AG04450 (cell line): ENCODE measurements around the gene ZDHHC12. TPM values are rescaled to one million over a fixed set of nuclear protein-coding genes. Genes with fewer than 3 reads are reported as not detected.

Experiments
- CTCF ChIA-PET: fragments of 300-600, 350-600 bp; formaldehyde crosslinking; extraction: SDS; loops from one replicate; lab custom pipeline; 2022; ENCODE audit warnings: antibody characterized with exemption, inconsistent platforms; lab: Charles Lee
- POLR2A ChIA-PET: fragments of 350-600 bp; formaldehyde crosslinking; extraction: SDS; loops from one replicate; lab custom pipeline; 2021; ENCODE audit warnings: antibody characterized with exemption, inconsistent platforms; lab: Yijun Ruan, JAX
- DNase-seq: peaks from one replicate; pipeline ENCODE4 v3.0.0-alpha.2; 2011; ENCODE audit warnings: low read depth, low spot score
- H3K27ac ChIP-seq: one replicate; pipeline ENCODE4 v1.5.1; 2012; ENCODE audit warnings: low read depth, low read length, control low read depth
- H3K27me3 ChIP-seq: one replicate; pipeline ENCODE4 v1.6.0; 2012; ENCODE audit warnings: low read length; ENCODE audit not compliant: control insufficient read depth, insufficient read depth
- H3K4me3 ChIP-seq: 2 replicates; pipeline ENCODE4 v1.5.1; 2011; ENCODE audit warnings: mild to moderate bottlenecking, low read depth, low read length, control low read depth
- H3K9me3 ChIP-seq: 2 replicates; pipeline ENCODE4 v1.5.1; 2012; ENCODE audit warnings: low read length; ENCODE audit not compliant: control insufficient read depth, insufficient read depth
- CTCF ChIP-seq: IDR thresholded peaks from 2 replicates; pipeline ENCODE4 v1.5.1; 2011; ENCODE audit warnings: low read depth, low read length, control low read depth, inconsistent platforms
- polyA plus RNA-seq: library from polyadenylated mRNA; depleted of rRNA; stranded (reverse); fragments of >200 nt; gene quantifications from 2 replicates; pipeline ENCODE4 v1.2.3, GENCODE V29; 2011

ZDHHC12 gene
- polyA plus RNA-seq, 1 experiment, result 23.2 TPM

DNA sequence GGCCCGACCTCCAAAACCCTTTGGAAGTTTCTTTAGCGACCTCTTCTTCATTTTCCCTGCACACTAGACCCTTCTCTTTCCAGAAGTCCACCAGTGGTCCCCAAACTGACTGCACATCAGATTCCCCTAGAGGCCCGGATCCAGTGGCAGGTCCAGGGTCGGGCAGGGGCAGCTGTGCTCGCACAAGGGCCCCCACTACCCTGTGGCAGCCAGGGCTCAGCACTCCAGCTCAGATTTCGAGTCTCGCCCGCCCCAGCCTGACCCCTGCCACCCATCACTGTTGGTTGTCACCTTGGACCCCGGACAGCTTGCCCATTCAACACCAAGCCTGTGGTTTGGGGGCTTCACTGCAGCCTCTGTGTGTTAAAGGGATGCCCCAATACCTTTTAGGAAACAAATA, 7.8 kb upstream of the ZDHHC12 start:
- no peak for TF ChIP-seq CTCF
- no peak for DNase-seq
- Histone ChIP-seq H3K27ac (no peak overlapping the region), H3K9me3 (no peaks in the 10 kb centered on the region; the same call in 1 of the 2 replicates), H3K4me3 (no peak overlapping the region), H3K27me3 (no peaks in the 10 kb centered on the region)
- CTCF ChIA-PET, result interaction anchor here (3.1 kb wide), 1 partner anchor 86 kb away, joined by 22 read pairs; the partner anchor contains the start of gene ENDOG
- POLR2A ChIA-PET, result no interaction called here

DNA sequence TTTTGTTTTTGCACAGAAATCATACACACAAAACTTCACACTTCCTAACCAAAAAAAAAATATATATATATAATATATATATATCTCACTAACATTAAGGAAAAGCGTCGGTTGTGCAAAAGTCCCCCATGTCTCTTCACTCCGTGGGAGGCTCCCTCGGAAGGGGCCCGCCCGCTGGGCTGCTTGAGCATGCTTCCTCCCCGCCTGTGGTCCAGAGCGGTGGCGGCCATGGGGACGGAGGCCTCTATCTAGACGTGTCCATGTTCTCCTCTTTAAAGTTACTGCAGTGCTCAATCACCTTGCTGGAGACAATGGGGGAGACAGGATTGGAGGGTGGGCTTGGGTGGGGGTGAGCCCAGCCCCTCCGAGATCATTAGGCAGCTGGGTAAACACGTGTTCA, 7.2 kb upstream of the ZDHHC12 start:
- POLR2A ChIA-PET, result no interaction called here

DNA sequence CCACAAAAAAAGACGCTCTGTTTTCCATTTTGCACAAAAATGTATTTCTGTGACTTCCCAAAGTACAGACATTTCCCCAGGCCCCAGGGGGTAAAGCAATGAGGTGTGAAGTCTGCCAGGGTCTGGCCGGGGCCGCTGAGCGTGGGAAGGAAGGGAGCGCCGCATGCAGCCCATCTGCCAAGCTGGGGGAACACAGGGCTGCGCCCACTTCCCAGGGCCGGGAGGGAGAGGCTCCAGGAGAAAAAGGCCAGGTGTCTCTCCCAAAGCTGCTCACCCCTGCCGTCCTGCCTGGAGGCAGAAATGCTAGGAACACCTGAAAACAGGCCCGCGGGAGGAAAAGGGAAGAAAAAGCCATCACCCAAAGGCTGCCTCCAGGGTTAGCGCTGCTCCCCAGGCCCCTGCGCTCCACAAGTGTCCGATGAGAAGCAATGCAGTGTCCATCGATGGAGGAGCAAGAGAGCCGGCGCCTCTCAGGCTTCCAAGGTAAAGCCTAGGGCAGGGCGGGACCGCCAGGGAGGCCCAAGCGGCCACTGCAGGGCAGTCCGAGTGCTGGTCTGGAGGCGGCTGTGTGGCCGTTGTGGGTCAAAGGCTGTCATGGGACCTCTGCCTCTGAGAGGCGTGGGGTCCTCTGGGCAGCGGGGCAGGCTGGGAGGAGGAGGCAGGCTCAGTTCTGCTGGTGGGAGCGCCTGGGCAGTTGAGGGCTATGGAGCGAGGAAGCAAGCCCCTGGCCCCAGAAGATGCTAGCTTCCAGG, 6.0 kb upstream of the ZDHHC12 start:
- no peak for DNase-seq
- CTCF ChIA-PET, result no interaction called here
- POLR2A ChIA-PET, result no interaction called here
- no peak overlapping the region for H3K4me3 ChIP-seq
- no peaks in the 10 kb centered on the region; the same call in 1 of the 2 replicates for H3K9me3 ChIP-seq
- H3K27ac ChIP-seq, result no peak overlapping the region
- TF ChIP-seq CTCF, result no peak
- H3K27me3 ChIP-seq, result no peaks in the 10 kb centered on the region

More for the DNA sequence above, 7.2 kb upstream of the ZDHHC12 start:
- Histone ChIP-seq H3K9me3 (no peaks in the 10 kb centered on the region; the same call in 1 of the 2 replicates), H3K27me3 (no peaks in the 10 kb centered on the region), H3K4me3 (no peak overlapping the region), H3K27ac (no peak overlapping the region)
- DNase-seq, result no peak
- no peak for TF ChIP-seq CTCF
- CTCF ChIA-PET, result no interaction called here

DNA sequence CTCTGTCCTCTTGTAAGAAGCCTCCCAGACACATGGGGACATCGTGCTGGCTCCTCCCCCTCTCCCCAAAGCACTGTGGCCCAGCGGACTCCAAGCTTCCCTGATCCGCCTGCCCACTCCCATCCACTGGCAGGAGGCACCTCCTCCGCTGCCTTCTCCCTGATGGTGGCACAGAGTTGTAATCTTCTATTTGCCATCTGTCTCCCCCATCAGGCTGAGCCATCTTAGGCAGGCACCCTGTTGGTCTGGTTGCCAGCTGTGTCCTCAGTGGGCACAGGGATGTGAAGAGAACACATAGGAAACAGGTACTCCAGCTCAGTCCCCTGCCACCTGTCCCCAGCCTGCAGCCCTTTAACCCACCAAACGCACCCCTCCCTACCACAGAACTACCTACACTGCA, 5.4 kb upstream of the ZDHHC12 start:
- POLR2A ChIA-PET, result no interaction called here
- CTCF ChIA-PET, result no interaction called here
- no peak overlapping the region for H3K27ac ChIP-seq

More for the DNA sequence above, 5.4 kb upstream of the ZDHHC12 start:
- no peak for DNase-seq
- Histone ChIP-seq H3K4me3 (no peak overlapping the region), H3K9me3 (no peaks in the 10 kb centered on the region; the same call in 1 of the 2 replicates), H3K27me3 (no peaks in the 10 kb centered on the region)
- TF ChIP-seq CTCF, result no peak
